ENCODE data around the gene STX11.

GRCh38 chr6:144234935-144235334, 84.6 kb downstream of the STX11 start:
- TF ChIP-seq EZH2phosphoT487 (IDR thresholded peaks at IDR 0.05; ENCODE audit: insufficient read depth, low read depth) (no peak), EZH2 (IDR thresholded peaks at IDR 0.05; ENCODE audit: insufficient read depth, poor library complexity, severe bottlenecking) (no peak)

Data from GM23248 (cell line).